IPS-18c (cell line): ENCODE results near the gene SCIN.

Source experiments
- H3K4me3 ChIP-seq: 2 replicates; pipeline ENCODE4 v1.7.0; 2013; ENCODE audit warnings: low read depth, mild to moderate bottlenecking, low read length, moderate library complexity; ENCODE audit not compliant: insufficient read depth
- H3K9me3 ChIP-seq: one replicate; pipeline ENCODE4 v1.6.1; 2013; ENCODE audit warnings: mild to moderate bottlenecking, low read length, moderate library complexity; ENCODE audit not compliant: control insufficient read depth, insufficient read depth

The SCIN gene

GRCh38 chr7:12588259-12588904 lies 17.9 kb downstream of the SCIN start:
- Histone ChIP-seq H3K4me3 (no peak overlapping the region), H3K9me3 (peaks cover 5% of the 10 kb centered on the region)

- H3K9me3 ChIP-seq, result peaks cover 5% of the 10 kb centered on the region
- no peak overlapping the region for H3K4me3 ChIP-seq
Observed at GRCh38 chr7:12590559-12590958, 20.0 kb downstream of the SCIN start.

- H3K9me3 ChIP-seq, result peaks cover 5% of the 10 kb centered on the region
- H3K4me3 ChIP-seq, result no peak overlapping the region
Observed at GRCh38 chr7:12594122-12594897, 23.8 kb downstream of the SCIN start.

- H3K4me3 ChIP-seq, result no peak overlapping the region
- H3K9me3 ChIP-seq, result peaks cover 5% of the 10 kb centered on the region
Observed at GRCh38 chr7:12595148-12595547, 24.6 kb downstream of the SCIN start.

- Histone ChIP-seq H3K4me3 (no peak overlapping the region), H3K9me3 (peaks cover 5% of the 10 kb centered on the region)
Observed at GRCh38 chr7:12596225-12596790, 25.8 kb downstream of the SCIN start.

GRCh38 chr7:12601302-12601869 lies 30.9 kb downstream of the SCIN start:
- no peak overlapping the region for H3K4me3 ChIP-seq
- peaks cover 3% of the 10 kb centered on the region for H3K9me3 ChIP-seq

- Histone ChIP-seq H3K9me3 (no peaks in the 10 kb centered on the region), H3K4me3 (no peak overlapping the region)
Observed at GRCh38 chr7:12607134-12607533, 36.6 kb downstream of the SCIN start.

- H3K4me3 ChIP-seq, result no peak overlapping the region
- H3K9me3 ChIP-seq, result no peaks in the 10 kb centered on the region
Observed at GRCh38 chr7:12609561-12609960, 39.0 kb downstream of the SCIN start.

GRCh38 chr7:12610899-12611298 lies 40.4 kb downstream of the SCIN start:
- no peak overlapping the region for H3K4me3 ChIP-seq
- no peaks in the 10 kb centered on the region for H3K9me3 ChIP-seq

GRCh38 chr7:12612622-12613021 lies 42.1 kb downstream of the SCIN start:
- no peaks in the 10 kb centered on the region for H3K9me3 ChIP-seq
- H3K4me3 ChIP-seq, result no peak overlapping the region

- H3K4me3 ChIP-seq, result no peak overlapping the region
- H3K9me3 ChIP-seq, result no peaks in the 10 kb centered on the region
Observed at GRCh38 chr7:12619461-12620069, 49.0 kb downstream of the SCIN start.

GRCh38 chr7:12620371-12620770 lies 49.9 kb downstream of the SCIN start:
- H3K4me3 ChIP-seq, result no peak overlapping the region
- H3K9me3 ChIP-seq, result no peaks in the 10 kb centered on the region

- Histone ChIP-seq H3K9me3 (no peaks in the 10 kb centered on the region), H3K4me3 (no peak overlapping the region)
Observed at GRCh38 chr7:12623223-12623622, 52.7 kb downstream of the SCIN start.

- H3K4me3 ChIP-seq, result no peak overlapping the region
- no peaks in the 10 kb centered on the region for H3K9me3 ChIP-seq
Observed at GRCh38 chr7:12623885-12624498, 53.5 kb downstream of the SCIN start.

GRCh38 chr7:12625836-12626235 lies 55.3 kb downstream of the SCIN start:
- Histone ChIP-seq H3K4me3 (no peak overlapping the region), H3K9me3 (no peaks in the 10 kb centered on the region)

- H3K9me3 ChIP-seq, result no peaks in the 10 kb centered on the region
- no peak overlapping the region for H3K4me3 ChIP-seq
Observed at GRCh38 chr7:12629816-12630512, 59.4 kb downstream of the SCIN start.

GRCh38 chr7:12630513-12630819 lies 59.9 kb downstream of the SCIN start:
- Histone ChIP-seq H3K4me3 (no peak overlapping the region), H3K9me3 (no peaks in the 10 kb centered on the region)
